GM12892 (cell line): ENCODE data around the gene C1orf50.

Experiments
- POLR2A ChIP-seq: IDR thresholded peaks from 2 replicates; pipeline ENCODE4 v1.6.1; 2011; ENCODE audit warnings: low read depth, low read length, control low read depth
- POLR2AphosphoS5 ChIP-seq: IDR thresholded peaks from 2 replicates; pipeline ENCODE4 v1.6.1; 2011; ENCODE audit warnings: low read depth, low read length, control low read depth
- TAF1 ChIP-seq: IDR thresholded peaks from 2 replicates; pipeline ENCODE4 v1.6.1; 2011; ENCODE audit warnings: low read depth, mild to moderate bottlenecking, control low read depth, low read length, borderline replicate concordance

DNA sequence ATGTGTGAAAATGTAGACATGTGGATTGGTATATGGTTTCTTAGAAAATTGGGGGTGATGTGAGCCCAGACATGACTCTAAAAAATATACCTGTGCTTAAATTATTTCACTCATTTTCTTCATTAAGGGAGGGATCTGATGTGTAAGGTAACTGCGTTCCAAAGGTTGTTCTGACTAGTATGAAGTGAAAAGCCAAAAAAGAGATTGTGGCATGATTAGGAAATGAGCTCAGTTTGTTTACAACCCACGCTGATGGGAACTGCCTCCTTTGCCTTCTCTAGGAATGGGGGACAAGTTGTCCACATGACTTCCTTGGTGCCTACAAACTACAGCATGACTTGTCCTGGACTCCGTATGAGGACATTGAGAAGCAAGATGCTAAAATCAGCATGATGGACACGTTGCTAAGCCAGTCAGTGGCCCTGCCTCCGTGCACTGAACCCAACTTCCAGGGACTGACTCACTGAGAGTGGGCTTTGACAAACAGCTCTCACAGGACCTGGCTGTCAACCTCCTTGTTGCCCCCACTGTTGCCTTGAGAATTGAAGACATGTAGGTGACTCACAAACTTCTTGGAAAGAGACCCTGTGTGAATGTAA is 8.0 kb downstream of the C1orf50 start:
- TF ChIP-seq POLR2A (no peak), POLR2AphosphoS5 (no peak), TAF1 (no peak)
